HEK293 (cell line): Measurements from ENCODE around the gene SCTR.

Experiments
- CTCF ChIA-PET: fragments of 350-600 bp; formaldehyde crosslinking; extraction: SDS; loops from one replicate; lab custom pipeline; 2021; ENCODE audit warnings: antibody characterized with exemption; lab: Yijun Ruan, JAX
- POLR2A ChIA-PET: fragments of 300-600 bp; formaldehyde crosslinking; extraction: SDS; loops from one replicate; lab custom pipeline; 2020; ENCODE audit warnings: antibody characterized with exemption, inconsistent platforms; lab: Yijun Ruan, JAX
- H3K27ac ChIP-seq: fragments of 200-500 bp; sonication (Bioruptor generic); 2 replicates; pipeline ENCODE4 v1.5.1; 2014; ENCODE audit warnings: low read depth, low read length, control low read depth, inconsistent platforms; ENCODE audit errors: extremely low read depth
- H3K36me3 ChIP-seq, 2 experiments: fragments of 200-500 bp in 1 of 2; sonication (Bioruptor generic) in 1 of 2; 1 replicate in 1 of 2; 2 replicates in 1 of 2; pipeline ENCODE4 v1.5.1; 2014 to 2017; ENCODE audit warnings: inconsistent platforms in 2 of 2, low read length in 2 of 2; ENCODE audit not compliant: control insufficient read depth in 2 of 2, insufficient read depth in 1 of 2
- H3K4me1 ChIP-seq: fragments of 200-500 bp; sonication (Bioruptor generic); 2 replicates; pipeline ENCODE4 v1.5.1; 2014; ENCODE audit warnings: mild to moderate bottlenecking, low read length, inconsistent platforms; ENCODE audit not compliant: control insufficient read depth, insufficient read depth
- H3K4me3 ChIP-seq: 2 replicates; pipeline ENCODE4 v1.5.1; 2011; ENCODE audit warnings: low read depth, mild to moderate bottlenecking, control low read depth, low read length, moderate library complexity
- H3K9me3 ChIP-seq: fragments of 200-500 bp; sonication (Bioruptor generic); 2 replicates; pipeline ENCODE4 v1.5.1; 2014; ENCODE audit warnings: low read depth, low read length, inconsistent platforms; ENCODE audit not compliant: control insufficient read depth, insufficient read depth
- GFI1B ChIP-seq: fragments of 450-650 bp; formaldehyde crosslinking; IDR thresholded peaks from 2 replicates; pipeline ENCODE4 v1.5.1; 2016; ENCODE audit warnings: missing biosample characterization, missing genetic modification characterization
- HOXD13 ChIP-seq: sonication (generic); formaldehyde crosslinking; IDR thresholded peaks from 2 replicates; pipeline ENCODE4 v1.8.0; 2022; ENCODE audit warnings: missing genetic modification reagents, borderline replicate concordance
- IKZF3 ChIP-seq: fragments of 450-650 bp; IDR thresholded peaks from 2 replicates; pipeline ENCODE4 v1.5.0; 2018; ENCODE audit warnings: missing biosample characterization, mild to moderate bottlenecking, missing genetic modification characterization, moderate library complexity
- KLF1 ChIP-seq: fragments of 450-650 bp; formaldehyde crosslinking; IDR thresholded peaks from 2 replicates; pipeline ENCODE4 v1.5.1; 2016; ENCODE audit warnings: missing biosample characterization, missing genetic modification characterization
- KLF16 ChIP-seq: fragments of 450-650 bp; formaldehyde crosslinking; IDR thresholded peaks from 2 replicates; pipeline ENCODE4 v1.5.1; 2017; ENCODE audit warnings: missing biosample characterization, missing genetic modification characterization
- MEIS1 ChIP-seq: sonication (generic); formaldehyde crosslinking; IDR thresholded peaks from 2 replicates; pipeline ENCODE4 v1.8.1; 2022; ENCODE audit warnings: missing genetic modification reagents, mild to moderate bottlenecking, borderline replicate concordance
- REST ChIP-seq: fragments of 450-650 bp; formaldehyde crosslinking; IDR thresholded peaks from 2 replicates; pipeline ENCODE4 v1.5.1; 2016; ENCODE audit warnings: missing biosample characterization, missing genetic modification characterization
- TCF7L2 ChIP-seq: IDR thresholded peaks from 2 replicates; pipeline ENCODE4 v1.6.1; 2011; ENCODE audit warnings: low read depth, mild to moderate bottlenecking, inconsistent platforms, low read length, moderate library complexity, borderline replicate concordance
- ZBTB7A ChIP-seq: fragments of 450-650 bp; formaldehyde crosslinking; IDR thresholded peaks from 2 replicates; pipeline ENCODE4 v1.5.1; 2016; ENCODE audit warnings: low read depth, missing biosample characterization, missing genetic modification characterization
- ZNF121 ChIP-seq: fragments of 450-650 bp; formaldehyde crosslinking; IDR thresholded peaks from 2 replicates; pipeline ENCODE4 v1.5.1; 2016; ENCODE audit warnings: missing biosample characterization, missing genetic modification characterization
- ZNF140 ChIP-seq: fragments of 450-650 bp; formaldehyde crosslinking; IDR thresholded peaks from 2 replicates; pipeline ENCODE4 v1.5.1; 2016; ENCODE audit warnings: missing biosample characterization, missing genetic modification characterization
- ZNF155 ChIP-seq: fragments of 450-650 bp; formaldehyde crosslinking; IDR thresholded peaks from 2 replicates; pipeline ENCODE4 v1.5.1; 2016; ENCODE audit warnings: missing biosample characterization, missing genetic modification characterization
- ZNF23 ChIP-seq: fragments of 450-650 bp; formaldehyde crosslinking; IDR thresholded peaks from 2 replicates; pipeline ENCODE4 v1.5.1; 2016; ENCODE audit warnings: missing biosample characterization, missing genetic modification characterization, borderline replicate concordance
- ZNF239 ChIP-seq: fragments of 450-650 bp; formaldehyde crosslinking; IDR thresholded peaks from 2 replicates; pipeline ENCODE4 v1.5.1; 2016; ENCODE audit warnings: missing biosample characterization, missing genetic modification characterization
- ZNF248 ChIP-seq: fragments of 450-650 bp; formaldehyde crosslinking; IDR thresholded peaks from 2 replicates; pipeline ENCODE4 v1.5.1; 2017; ENCODE audit warnings: missing biosample characterization, missing genetic modification characterization
- ZNF302 ChIP-seq: fragments of 450-650 bp; formaldehyde crosslinking; IDR thresholded peaks from 2 replicates; pipeline ENCODE4 v1.5.1; 2016; ENCODE audit warnings: missing biosample characterization, missing genetic modification characterization, low read depth
- ZNF426 ChIP-seq: fragments of 450-650 bp; formaldehyde crosslinking; IDR thresholded peaks from 2 replicates; pipeline ENCODE4 v1.5.1; 2017; ENCODE audit warnings: missing biosample characterization, missing genetic modification characterization, mild to moderate bottlenecking, inconsistent platforms, moderate library complexity
- ZNF473 ChIP-seq: fragments of 450-650 bp; formaldehyde crosslinking; IDR thresholded peaks from 2 replicates; pipeline ENCODE4 v1.5.1; 2017; ENCODE audit warnings: missing biosample characterization, missing genetic modification characterization
- ZNF501 ChIP-seq: fragments of 450-650 bp; formaldehyde crosslinking; IDR thresholded peaks from 2 replicates; pipeline ENCODE4 v1.5.1; 2016; ENCODE audit warnings: missing biosample characterization, missing genetic modification characterization
- ZNF530 ChIP-seq: fragments of 450-650 bp; formaldehyde crosslinking; IDR thresholded peaks from 2 replicates; pipeline ENCODE4 v1.5.1; 2016; ENCODE audit warnings: low read depth, missing biosample characterization, missing genetic modification characterization
- ZNF548 ChIP-seq: fragments of 450-650 bp; formaldehyde crosslinking; IDR thresholded peaks from 2 replicates; pipeline ENCODE4 v1.5.1; 2016; ENCODE audit warnings: missing biosample characterization, missing genetic modification characterization
- ZNF560 ChIP-seq: fragments of 450-650 bp; formaldehyde crosslinking; IDR thresholded peaks from 2 replicates; pipeline ENCODE4 v1.5.1; 2017; ENCODE audit warnings: missing biosample characterization, missing genetic modification characterization, borderline replicate concordance
- ZNF621 ChIP-seq: fragments of 450-650 bp; formaldehyde crosslinking; IDR thresholded peaks from 2 replicates; pipeline ENCODE4 v1.5.1; 2017; ENCODE audit warnings: missing biosample characterization, missing genetic modification characterization
- ZNF664 ChIP-seq: fragments of 450-650 bp; formaldehyde crosslinking; IDR thresholded peaks from 2 replicates; pipeline ENCODE4 v1.5.1; 2016; ENCODE audit warnings: missing biosample characterization, missing genetic modification characterization
- ZNF670 ChIP-seq: fragments of 450-650 bp; formaldehyde crosslinking; IDR thresholded peaks from 2 replicates; pipeline ENCODE4 v1.5.1; 2016; ENCODE audit warnings: missing biosample characterization, missing genetic modification characterization, low read depth
- ZNF701 ChIP-seq: fragments of 450-650 bp; formaldehyde crosslinking; IDR thresholded peaks from 2 replicates; pipeline ENCODE4 v1.5.1; 2016; ENCODE audit warnings: missing biosample characterization, missing genetic modification characterization
- ZNF747 ChIP-seq: fragments of 450-650 bp; formaldehyde crosslinking; IDR thresholded peaks from 2 replicates; pipeline ENCODE4 v1.5.1; 2016; ENCODE audit warnings: missing biosample characterization, missing genetic modification characterization
- ZSCAN18 ChIP-seq: fragments of 450-650 bp; formaldehyde crosslinking; IDR thresholded peaks from 2 replicates; pipeline ENCODE4 v1.5.1; 2016; ENCODE audit warnings: missing biosample characterization, missing genetic modification characterization
- ZXDB ChIP-seq: fragments of 450-650 bp; formaldehyde crosslinking; IDR thresholded peaks from 2 replicates; pipeline ENCODE4 v1.5.1; 2016; ENCODE audit warnings: missing biosample characterization, missing genetic modification characterization
- TF ChIP-seq, protein P1 (sequence below): fragments of 450-650 bp; formaldehyde crosslinking; IDR thresholded peaks from 2 replicates; pipeline ENCODE4 v1.5.1; 2017; ENCODE audit warnings: missing biosample characterization, mild to moderate bottlenecking, missing genetic modification characterization, moderate library complexity

The SCTR gene

GRCh38 chr2:119426396-119426675 lies 97.9 kb downstream of the SCTR start:
- TF ChIP-seq ZNF560 (no peak), TCF7L2 (no peak), IKZF3 (tag by site-specific recombination) (no peak), ZNF426 (tag by site-specific recombination) (no peak), ZNF23 (tag by site-specific recombination) (no peak), ZNF530 (no peak), ZNF140 (no peak), ZNF239 (tag by site-specific recombination) (no peak), ZNF121 (tag by site-specific recombination) (no peak), ZNF701 (no peak)
- ChIA-PET CTCF (no interaction called here), POLR2A (no interaction called here)
- H3K9me3 ChIP-seq: no peaks in the 10 kb centered on the region
- H3K4me3 ChIP-seq: no peak overlapping the region
- no peaks in the 10 kb centered on the region for H3K36me3 ChIP-seq
- H3K27ac ChIP-seq: no peak overlapping the region
- H3K4me1 ChIP-seq: no peaks in the 10 kb centered on the region

GRCh38 chr2:119425620-119426395 lies 98.5 kb downstream of the SCTR start:
- CTCF ChIA-PET: no interaction called here
- no peak overlapping the region for H3K4me3 ChIP-seq
- POLR2A ChIA-PET: no interaction called here
- no peaks in the 10 kb centered on the region for H3K9me3 ChIP-seq
- no peak for TF ChIP-seq ZNF155 (tag by site-specific recombination)
- no peak for TF ChIP-seq ZNF548 (tag by site-specific recombination)
- TF ChIP-seq ZNF302 (tag by site-specific recombination): no peak
- no peak for TF ChIP-seq ZXDB (tag by site-specific recombination)
- TF ChIP-seq ZNF239 (tag by site-specific recombination): no peak
- no peak for TF ChIP-seq ZNF473
- no peak for TF ChIP-seq KLF1 (tag by site-specific recombination)
- TF ChIP-seq GFI1B (tag by site-specific recombination): no peak
- TF ChIP-seq ZNF621: no peak
- no peak for TF ChIP-seq ZNF248 (tag by site-specific recombination)
- TF ChIP-seq ZBTB7A (tag by site-specific recombination): no peak
- TF ChIP-seq, all 188 proteins: peak for 0
- Histone ChIP-seq H3K27ac (no peak overlapping the region), H3K4me1 (no peaks in the 10 kb centered on the region), H3K36me3 (no peaks in the 10 kb centered on the region)

- H3K36me3 ChIP-seq: no peaks in the 10 kb centered on the region
- H3K9me3 ChIP-seq: no peaks in the 10 kb centered on the region
- no peak overlapping the region for H3K4me3 ChIP-seq
- POLR2A ChIA-PET: no interaction called here
- CTCF ChIA-PET: no interaction called here
- no peak overlapping the region for H3K27ac ChIP-seq
- H3K4me1 ChIP-seq: no peaks in the 10 kb centered on the region
- TF ChIP-seq ZSCAN18 (tag by site-specific recombination) (no peak), REST (tag by site-specific recombination) (no peak), MEIS1 (no peak), ZNF664 (tag by site-specific recombination) (no peak), ZNF670 (tag by site-specific recombination) (no peak), ZNF501 (tag by site-specific recombination) (no peak), HOXD13 (CRISPR knock-in tag) (no peak), ZNF747 (no peak), KLF16 (tag by site-specific recombination) (no peak)
- TF ChIP-seq, protein P1, sequence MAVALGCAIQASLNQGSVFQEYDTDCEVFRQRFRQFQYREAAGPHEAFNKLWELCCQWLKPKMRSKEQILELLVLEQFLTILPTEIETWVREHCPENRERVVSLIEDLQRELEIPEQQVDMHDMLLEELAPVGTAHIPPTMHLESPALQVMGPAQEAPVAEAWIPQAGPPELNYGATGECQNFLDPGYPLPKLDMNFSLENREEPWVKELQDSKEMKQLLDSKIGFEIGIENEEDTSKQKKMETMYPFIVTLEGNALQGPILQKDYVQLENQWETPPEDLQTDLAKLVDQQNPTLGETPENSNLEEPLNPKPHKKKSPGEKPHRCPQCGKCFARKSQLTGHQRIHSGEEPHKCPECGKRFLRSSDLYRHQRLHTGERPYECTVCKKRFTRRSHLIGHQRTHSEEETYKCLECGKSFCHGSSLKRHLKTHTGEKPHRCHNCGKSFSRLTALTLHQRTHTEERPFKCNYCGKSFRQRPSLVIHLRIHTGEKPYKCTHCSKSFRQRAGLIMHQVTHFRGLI (tag by site-specific recombination): no peak
These were observed 99.2 kb downstream of the SCTR start for GRCh38 chr2:119425119-119425405.
